ENCODE measurements around the gene MTREX.

The MTREX gene

GRCh38 chr5:55467862-55468551 lies 160.2 kb downstream of the MTREX start:
- Mint-ChIP-seq H3K4me1 (ENCODE audit: low read depth) (peaks cover 17% of the 10 kb centered on the region), H3K36me3 (ENCODE audit: low read depth) (peaks cover 23% of the 10 kb centered on the region), H3K9me3 (no peaks in the 10 kb centered on the region), H3K4me3 (no peak overlapping the region), H3K27ac (no peak overlapping the region), H3K27me3 (ENCODE audit: low read depth) (no peaks in the 10 kb centered on the region)
- no peak for DNase-seq (ENCODE audit: low spot score)

DNA sequence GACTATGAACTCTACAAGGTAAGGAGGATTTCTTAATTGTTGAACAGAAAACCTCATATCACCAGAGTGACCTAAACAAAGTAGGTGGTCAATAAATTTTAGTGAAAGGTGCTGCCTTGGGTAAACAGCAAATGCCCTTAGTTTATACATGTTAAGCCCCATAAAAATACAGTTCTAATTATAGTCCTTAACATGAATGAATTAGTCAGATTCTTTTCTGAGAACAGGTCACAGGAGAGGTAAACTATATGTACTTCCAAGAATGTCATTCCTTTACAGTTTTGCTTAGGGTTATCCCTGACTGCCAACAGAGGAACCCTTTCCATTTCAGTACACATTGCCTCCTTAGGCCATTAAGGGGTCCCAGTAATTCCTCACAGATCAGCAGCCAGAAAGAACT lies 162.1 kb downstream of the MTREX start:
- peaks cover 19% of the 10 kb centered on the region for H3K36me3 Mint-ChIP-seq (ENCODE audit: low read depth)
- DNase-seq (ENCODE audit: low spot score): no peak
- H3K4me3 Mint-ChIP-seq: no peak overlapping the region
- no peak overlapping the region for H3K27ac Mint-ChIP-seq
- H3K9me3 Mint-ChIP-seq: no peaks in the 10 kb centered on the region
- H3K4me1 Mint-ChIP-seq (ENCODE audit: low read depth): peaks cover 17% of the 10 kb centered on the region
- no peaks in the 10 kb centered on the region for H3K27me3 Mint-ChIP-seq (ENCODE audit: low read depth)

- Mint-ChIP-seq H3K4me3 (no peak overlapping the region), H3K27ac (no peak overlapping the region), H3K36me3 (ENCODE audit: low read depth) (peaks cover 17% of the 10 kb centered on the region), H3K9me3 (no peaks in the 10 kb centered on the region), H3K27me3 (ENCODE audit: low read depth) (no peaks in the 10 kb centered on the region), H3K4me1 (ENCODE audit: low read depth) (peaks cover 17% of the 10 kb centered on the region)
- no peak for DNase-seq (ENCODE audit: low spot score)
These were observed 162.5 kb downstream of the MTREX start for GRCh38 chr5:55470282-55470681.

DNA sequence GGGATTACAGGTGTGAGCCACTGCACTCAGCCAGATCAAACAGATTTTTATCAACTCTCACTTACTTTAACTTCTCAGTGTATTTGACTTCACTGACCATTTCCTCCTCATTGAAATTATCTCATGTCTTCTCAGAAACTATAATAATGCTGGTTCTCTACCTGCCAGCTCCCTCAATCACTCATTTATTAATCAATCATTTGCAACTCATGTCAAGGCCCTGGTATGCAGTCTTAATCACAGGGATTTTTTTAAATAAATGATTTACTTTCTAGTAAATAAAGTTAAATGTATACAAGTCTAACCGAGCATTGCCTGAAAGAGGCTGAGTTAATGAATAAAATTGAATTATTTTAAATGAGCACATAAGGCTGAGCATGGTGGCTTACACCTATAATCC lies 163.7 kb downstream of the MTREX start:
- peaks cover 10% of the 10 kb centered on the region for H3K36me3 Mint-ChIP-seq (ENCODE audit: low read depth)
- H3K27ac Mint-ChIP-seq: no peak overlapping the region
- peaks cover 17% of the 10 kb centered on the region for H3K4me1 Mint-ChIP-seq (ENCODE audit: low read depth)
- no peaks in the 10 kb centered on the region for H3K27me3 Mint-ChIP-seq (ENCODE audit: low read depth)
- no peaks in the 10 kb centered on the region for H3K9me3 Mint-ChIP-seq
- DNase-seq (ENCODE audit: low spot score): no peak
- no peak overlapping the region for H3K4me3 Mint-ChIP-seq

- DNase-seq (ENCODE audit: low spot score): no peak
- Mint-ChIP-seq H3K27ac (peak overlapping the region; percentile 73), H3K9me3 (no peaks in the 10 kb centered on the region), H3K4me1 (ENCODE audit: low read depth) (peaks cover 16% of the 10 kb centered on the region), H3K36me3 (ENCODE audit: low read depth) (peaks cover 10% of the 10 kb centered on the region), H3K4me3 (no peak overlapping the region), H3K27me3 (ENCODE audit: low read depth) (no peaks in the 10 kb centered on the region)
These were observed 164.9 kb downstream of the MTREX start for GRCh38 chr5:55472642-55473041.
